GM12864 (cell line): Measurements from ENCODE around the gene NPAP1.

Experiments used
- DNase-seq: peaks from one replicate; pipeline ENCODE4 v3.0.0-alpha.2; 2011; ENCODE audit warnings: low read depth
- H3K4me3 ChIP-seq: 2 replicates; pipeline ENCODE4 v1.5.1; 2011; ENCODE audit warnings: mild to moderate bottlenecking, low read depth, low read length, control low read depth
- TF ChIP-seq, protein P1 (sequence below): IDR thresholded peaks from 2 replicates; pipeline ENCODE4 v1.5.1; 2011; ENCODE audit warnings: low read depth, mild to moderate bottlenecking, moderate library complexity, low read length, control low read depth, inconsistent platforms; ENCODE audit errors: missing control alignments

Gene NPAP1

DNA sequence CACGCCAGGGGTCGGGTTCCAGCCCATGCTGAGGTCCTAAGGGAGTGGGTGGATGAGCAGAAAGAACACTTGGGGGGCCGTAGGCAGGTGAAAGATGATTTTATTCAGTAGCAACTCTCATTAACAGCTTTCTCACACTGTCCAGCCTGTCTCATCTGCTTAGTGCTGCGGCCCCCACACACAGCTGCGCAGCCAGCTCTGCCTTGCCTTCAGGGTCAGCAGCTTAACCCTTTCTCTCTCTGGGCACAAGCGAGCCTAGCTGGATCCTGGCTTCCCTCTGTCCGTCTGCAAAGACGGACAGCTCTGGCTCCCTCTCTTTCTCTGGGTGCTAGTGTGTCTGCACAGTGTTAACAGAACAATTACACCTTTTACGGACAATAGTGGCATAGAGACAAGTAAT is 21.3 kb downstream of the NPAP1 start:
- TF ChIP-seq, protein P1, sequence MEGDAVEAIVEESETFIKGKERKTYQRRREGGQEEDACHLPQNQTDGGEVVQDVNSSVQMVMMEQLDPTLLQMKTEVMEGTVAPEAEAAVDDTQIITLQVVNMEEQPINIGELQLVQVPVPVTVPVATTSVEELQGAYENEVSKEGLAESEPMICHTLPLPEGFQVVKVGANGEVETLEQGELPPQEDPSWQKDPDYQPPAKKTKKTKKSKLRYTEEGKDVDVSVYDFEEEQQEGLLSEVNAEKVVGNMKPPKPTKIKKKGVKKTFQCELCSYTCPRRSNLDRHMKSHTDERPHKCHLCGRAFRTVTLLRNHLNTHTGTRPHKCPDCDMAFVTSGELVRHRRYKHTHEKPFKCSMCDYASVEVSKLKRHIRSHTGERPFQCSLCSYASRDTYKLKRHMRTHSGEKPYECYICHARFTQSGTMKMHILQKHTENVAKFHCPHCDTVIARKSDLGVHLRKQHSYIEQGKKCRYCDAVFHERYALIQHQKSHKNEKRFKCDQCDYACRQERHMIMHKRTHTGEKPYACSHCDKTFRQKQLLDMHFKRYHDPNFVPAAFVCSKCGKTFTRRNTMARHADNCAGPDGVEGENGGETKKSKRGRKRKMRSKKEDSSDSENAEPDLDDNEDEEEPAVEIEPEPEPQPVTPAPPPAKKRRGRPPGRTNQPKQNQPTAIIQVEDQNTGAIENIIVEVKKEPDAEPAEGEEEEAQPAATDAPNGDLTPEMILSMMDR = no peak
- no peak overlapping the region for H3K4me3 ChIP-seq
- no peak for DNase-seq

DNA sequence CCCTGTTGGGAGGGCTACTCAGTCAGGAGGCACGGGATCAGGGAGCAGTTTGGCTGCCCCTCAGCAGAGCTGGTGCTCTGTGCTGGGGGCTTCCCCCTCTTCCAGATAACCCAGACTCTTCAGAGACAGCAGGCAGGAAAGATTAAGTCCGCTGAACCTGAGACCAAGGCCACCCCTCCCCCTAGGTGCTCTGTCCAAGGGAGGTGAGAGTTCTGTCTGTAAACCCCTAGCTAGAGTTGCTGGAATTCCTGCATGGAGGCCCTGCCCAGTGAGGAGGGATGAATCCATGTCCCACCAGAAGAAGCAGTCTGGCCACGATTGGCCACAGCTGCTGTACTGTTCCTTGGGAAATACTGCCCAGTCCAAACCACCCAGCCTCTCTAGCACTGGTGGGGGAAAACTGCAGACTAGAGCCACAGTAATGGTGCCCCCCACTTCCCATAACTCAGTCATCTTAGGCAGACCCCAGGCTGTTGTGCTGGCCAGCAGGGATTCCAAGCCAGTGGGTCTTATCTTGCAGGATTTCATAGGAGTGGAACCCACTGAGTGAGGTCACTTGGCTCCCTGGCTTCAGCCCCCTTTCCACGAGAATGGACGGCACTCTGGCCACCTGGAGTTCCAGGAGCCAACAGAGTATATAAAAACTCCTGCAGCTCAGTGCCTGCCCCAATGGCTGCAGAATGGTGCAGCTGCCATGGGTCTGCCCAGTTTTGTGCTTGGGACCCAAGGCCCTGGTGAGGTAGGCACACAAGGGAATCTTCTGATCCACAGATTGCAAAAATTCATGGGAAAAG is 42.9 kb downstream of the NPAP1 start:
- DNase-seq = no peak
- TF ChIP-seq, protein P1 = no peak

DNA sequence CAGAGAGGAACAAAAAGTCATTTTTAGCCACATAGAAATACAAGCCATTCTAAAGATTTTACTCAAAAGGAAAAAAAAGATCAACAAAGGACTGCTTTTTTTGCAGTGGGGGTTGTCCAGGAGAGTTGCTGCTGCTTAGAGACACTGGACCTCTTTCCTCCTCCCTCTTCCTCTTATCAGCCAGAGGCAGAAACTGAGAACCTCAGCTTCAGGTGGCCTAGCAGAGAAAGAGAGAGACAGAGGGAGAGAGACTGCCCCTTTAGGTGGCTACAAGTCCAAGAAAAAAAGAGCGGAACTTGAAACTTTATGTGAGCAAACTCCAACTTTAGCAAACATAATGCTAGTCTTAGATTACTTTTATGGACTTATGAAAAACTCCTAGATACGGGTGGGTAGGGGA is 54.2 kb downstream of the NPAP1 start:
- TF ChIP-seq, protein P1 = no peak
- DNase-seq = no peak
- no peak overlapping the region for H3K4me3 ChIP-seq

More for the DNA sequence above, 42.9 kb downstream of the NPAP1 start:
- no peak overlapping the region for H3K4me3 ChIP-seq
